HG02938 (cell line): ENCODE results near the gene CATSPER1.
"Not testable (repeated sequence)": the region's sequence is repeated elsewhere in the genome, so short reads cannot be mapped to it uniquely, and the experiment has no call there.

ENCODE experiments used
- ATAC-seq: cut with Tn5 transposase; IDR thresholded peaks from one replicate; pipeline ENCODE4 v1.9.1; 2021; ENCODE audit warnings: mild to moderate bottlenecking, moderate library complexity; ENCODE audit not compliant: unreplicated experiment

CATSPER1 gene

DNA sequence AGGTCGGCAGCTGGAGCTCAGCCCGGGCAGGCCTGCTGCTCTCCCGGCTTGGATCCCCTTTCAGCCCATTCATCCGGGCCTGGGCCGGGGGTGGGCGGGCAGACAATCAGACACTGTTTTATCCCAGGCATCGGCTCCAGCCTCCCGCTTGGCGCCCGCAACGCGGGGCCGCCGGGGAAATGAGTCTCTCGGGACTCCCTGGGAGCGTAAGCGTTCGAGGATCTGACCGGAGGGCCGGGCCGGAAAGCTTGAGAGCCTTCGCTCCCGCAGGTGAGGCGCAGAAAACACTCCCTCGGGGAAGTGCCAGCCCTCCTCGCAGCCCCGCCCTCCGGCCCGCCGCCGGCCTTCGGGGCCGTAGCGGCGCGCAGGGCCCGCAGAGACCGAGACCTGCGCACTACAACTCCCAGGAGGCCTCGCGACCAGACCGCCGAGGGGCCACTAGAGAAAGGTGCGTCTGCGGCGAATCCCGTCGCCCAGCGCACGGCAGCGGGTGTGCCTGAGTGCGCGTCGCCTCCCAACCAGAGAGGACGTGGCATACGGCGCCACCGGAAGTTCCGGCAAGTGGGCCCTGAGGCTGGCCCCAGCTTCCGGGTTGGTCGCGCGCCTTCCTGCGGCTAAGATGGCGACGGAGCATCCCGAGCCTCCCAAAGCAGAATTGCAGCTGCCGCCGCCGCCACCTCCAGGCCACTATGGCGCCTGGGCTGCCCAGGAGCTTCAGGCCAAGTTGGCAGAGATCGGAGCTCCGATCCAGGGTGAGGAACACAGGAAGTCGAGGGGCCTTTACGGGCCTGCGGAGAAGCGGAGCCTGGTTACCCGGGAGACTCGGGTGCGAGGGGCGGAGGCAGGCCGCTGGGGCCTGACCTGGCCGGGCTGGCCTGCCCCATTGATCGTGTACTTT, 25.7 kb upstream of the CATSPER1 start, which contains the start of gene SF3B2:
Gene SF3B2, plus strand, starts transcription at position 599 of the 898 bp plus-strand sequence. Its CDS starts 21 bp downstream, at position 620.
- peak; percentile 93 for ATAC-seq

DNA sequence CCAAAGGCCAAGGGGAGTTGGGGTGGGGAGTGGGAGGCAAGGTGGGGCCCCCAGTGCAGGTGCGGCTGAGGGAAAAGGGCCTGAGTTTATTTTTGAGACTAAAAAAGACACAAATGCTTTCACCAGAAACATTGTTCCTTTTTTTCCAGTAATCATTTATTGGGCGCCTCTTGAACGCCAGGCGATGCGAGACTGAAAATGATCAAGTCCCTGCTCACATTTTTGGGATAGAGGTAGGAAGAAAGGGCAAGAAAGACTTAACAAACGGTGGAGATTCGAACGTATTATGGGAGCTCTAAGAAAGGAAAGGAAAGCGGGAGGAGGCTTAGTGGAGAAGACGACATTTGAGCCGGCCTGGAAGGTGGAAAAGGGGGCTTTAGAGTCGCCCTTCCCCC, 25.1 kb upstream of the CATSPER1 start:
- ATAC-seq: no peak

DNA sequence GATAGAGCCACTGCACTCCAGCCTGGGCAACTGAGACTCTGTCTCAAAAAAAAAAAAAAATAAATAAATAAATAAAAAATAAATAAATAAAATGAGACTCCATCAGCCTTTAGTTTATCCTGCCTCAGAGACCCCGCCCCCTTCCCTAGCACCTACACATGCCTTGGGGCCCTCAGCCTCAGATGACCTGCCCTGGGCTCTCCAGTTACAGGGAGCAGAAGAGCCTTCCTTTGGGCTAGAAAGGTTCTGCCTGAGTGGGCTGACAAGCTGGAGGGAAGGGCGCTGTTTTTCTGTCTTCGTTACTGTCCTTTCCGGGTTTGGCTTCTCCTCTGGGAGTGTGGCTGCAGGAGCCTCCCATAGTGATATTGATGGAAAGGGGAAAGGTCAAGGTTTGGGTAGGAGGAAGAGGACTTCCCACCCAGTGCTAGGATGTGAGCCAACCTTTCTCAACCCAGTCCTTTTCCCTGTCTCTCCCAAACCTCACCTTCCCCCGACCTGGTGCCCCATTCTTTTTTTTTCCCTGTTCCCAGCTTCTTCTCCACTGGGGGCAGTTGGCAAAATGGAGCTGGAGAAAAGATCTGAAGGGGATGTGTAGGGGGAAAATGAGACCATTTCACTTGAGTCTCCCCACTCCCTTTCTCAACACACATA, 24.4 kb upstream of the CATSPER1 start:
- ATAC-seq: no peak

DNA sequence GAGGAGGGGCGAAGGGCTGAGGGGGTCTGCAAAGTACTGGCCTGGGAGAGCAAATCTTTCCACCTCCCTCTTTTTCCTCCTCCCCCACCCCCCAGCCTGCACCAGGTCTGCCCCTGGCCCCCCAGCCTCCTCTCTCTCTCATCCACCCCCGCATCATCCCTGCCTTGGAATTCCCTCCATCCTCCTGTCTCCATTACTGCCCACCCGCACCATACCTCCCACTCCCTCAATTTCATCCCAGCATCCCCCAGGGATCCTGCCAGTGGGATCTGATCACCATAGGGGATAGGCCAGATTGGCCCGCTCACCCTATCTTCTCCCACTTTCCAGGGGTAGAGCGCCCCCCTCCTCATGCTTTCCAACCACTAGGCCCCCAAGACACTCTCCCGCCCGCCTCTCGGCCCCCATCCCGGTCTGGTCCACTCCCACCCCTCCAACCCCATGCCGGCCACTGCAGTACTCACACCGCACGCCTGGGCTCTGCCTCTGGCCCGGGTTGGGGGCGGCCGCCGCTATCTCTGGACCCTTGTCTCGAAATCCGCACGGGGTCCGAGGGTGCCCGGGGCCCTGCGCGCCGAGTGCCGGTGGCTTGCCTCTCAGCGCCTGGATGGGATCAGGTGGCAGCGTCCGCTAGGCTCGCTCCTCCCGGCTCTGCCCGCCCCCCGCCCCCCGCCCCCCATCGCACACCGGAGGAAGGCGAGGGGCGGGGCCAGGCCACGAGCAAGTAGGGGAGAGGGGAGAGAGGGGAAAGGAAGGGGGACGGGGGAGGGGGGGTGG, 22.5 kb upstream of the CATSPER1 start, which contains the start of gene GAL3ST3:
Gene GAL3ST3, minus strand, starts transcription at position 615 of the 777 bp plus-strand sequence. CDS start 3,746 bp downstream, outside the sequence.
- ATAC-seq: no peak

DNA sequence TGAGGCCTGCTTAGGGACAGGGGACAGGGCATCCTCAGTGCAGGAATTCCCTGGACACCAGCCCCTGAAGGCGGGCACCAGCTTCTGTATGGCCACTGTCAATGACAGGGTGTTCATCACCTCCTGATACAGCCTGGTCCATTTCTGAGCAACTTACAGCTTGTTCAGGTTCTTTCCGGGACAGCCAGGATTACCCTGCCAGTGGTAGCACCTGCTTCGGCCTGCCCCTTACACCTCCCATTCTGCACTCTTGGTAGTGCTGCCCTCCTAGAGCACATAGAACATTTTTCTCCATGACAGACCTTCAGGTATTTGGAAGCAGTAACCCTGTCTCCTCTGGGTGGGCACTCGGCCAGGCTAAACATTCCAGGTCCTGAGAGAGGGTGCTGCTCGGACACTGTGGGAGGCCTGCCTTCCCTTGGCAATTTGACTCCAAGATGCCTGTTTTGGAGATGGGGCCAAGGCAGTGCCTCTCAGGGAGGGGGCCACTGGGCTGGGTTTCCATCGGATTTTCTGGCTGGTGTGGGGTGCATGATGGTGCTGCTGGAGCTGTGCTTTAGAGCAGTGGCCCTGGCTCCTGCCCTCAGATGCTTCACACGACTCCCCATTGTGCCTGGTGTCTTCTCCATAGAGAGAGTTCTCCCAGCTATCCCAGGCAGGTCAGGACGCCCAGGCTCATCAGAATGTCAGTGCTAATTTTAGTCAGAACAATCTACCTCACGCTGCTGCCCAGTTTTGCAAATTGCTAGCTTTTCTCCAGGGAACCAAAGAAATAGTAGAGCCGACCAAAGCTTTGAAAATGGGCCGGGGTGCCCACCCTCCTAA, 21.5 kb upstream of the CATSPER1 start:
- no peak for ATAC-seq

DNA sequence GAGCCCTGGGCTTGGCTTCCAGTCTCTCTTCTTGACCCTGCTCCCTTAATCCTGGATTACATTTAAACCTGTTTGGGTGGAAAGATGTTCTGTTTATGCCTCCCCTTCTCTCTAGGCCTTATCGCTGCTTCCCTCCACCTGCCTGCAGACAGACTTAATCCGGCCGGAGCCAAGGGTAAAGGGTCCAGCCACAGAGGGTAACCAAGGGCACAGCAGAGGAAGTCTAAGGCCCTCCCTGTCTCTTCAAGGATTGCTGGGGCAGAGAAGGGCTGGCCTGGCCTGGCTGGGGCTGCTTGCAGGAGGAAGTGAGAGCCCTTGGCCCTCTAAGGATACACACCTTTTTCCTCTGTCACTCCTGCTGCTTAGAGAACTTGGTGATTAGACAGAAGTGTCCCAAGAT, 20.6 kb upstream of the CATSPER1 start:
- no peak for ATAC-seq

DNA sequence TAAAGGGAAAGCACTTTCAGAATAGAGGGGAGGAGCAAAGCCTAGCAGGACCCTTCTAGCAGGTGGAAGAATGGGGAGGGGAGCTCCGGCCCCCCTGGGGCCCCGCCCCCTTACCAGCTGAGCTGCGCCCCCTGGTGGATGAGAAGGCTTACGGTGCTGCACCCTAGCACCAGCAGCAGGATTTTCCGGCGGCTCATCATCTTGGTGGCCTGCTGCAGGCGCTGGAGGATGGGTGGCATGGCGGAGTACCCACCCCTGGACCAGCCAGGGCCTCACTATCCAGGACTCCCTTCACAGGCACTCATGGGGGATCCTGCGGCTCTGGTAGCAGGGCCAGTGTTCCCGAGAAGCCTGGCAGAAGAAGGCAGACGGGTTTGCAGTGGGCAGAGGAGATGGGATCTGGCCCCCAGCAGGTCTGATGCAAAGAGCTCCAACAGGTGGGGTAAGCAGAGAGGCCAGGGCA, 18.9 kb upstream of the CATSPER1 start:
- no peak for ATAC-seq

DNA sequence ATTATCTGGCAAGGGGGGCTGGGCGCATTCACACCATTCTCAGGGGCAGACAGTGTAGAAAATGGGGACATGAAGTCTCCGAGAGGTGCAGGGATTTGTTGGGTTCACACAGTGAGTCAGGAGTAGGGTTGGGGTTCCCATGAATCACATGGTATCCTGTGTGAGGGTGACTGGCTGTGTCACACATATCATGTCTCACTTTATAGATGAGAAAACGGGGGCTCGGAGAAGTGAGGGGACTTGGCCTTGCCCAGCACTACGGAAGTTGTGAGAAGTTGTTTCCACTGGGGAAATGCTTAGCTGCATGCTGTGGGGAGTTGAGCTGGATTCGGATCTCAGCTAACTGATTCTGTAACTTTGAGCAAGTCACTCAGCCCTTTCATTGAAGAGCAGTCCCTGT, 18.5 kb upstream of the CATSPER1 start:
- no peak for ATAC-seq

DNA sequence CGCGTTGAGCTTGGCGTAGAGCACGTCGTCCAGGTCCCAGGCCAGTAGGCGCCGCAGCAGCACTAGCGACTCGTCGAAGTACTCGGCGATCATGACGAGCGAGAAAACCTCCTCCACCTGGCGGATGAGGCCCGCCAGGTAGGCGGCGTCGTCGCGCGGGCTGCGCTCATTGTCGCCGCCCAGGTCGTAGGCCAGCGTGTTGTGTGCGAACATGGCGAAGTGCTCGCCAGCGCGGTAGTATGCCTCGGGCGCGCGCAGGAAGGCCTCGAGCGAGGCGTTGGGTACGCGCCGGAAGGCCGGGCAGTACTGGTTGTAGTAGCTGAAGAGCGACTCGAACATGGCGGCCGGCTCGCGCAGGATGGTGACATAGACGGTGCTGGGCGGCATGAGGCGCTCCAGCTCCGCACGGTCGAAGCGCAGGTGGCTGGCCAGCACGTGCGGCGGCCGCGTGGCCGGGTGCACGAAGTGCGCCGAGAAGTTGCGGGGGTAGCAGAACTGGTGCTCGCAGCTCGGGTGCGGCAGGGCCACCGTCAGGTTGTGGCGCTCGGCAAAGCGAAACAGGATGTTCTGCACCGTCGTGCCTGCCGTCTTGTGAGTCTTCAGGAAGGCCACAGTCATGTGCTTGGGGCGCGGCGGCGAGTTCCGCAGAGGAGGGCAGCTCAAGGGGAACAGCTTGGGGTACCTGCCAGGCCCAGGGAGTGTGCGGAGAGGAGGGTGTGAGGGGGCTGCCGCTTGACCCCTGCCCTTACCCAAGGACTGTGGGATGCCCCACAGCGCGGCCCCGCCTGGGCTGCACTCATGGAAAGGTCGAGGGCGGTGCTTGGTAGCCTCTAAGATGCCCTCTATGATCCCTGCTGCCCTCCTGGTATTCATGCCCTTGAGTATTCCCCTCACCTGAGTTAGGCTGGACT, 17.0 kb upstream of the CATSPER1 start:
- no peak for ATAC-seq

DNA sequence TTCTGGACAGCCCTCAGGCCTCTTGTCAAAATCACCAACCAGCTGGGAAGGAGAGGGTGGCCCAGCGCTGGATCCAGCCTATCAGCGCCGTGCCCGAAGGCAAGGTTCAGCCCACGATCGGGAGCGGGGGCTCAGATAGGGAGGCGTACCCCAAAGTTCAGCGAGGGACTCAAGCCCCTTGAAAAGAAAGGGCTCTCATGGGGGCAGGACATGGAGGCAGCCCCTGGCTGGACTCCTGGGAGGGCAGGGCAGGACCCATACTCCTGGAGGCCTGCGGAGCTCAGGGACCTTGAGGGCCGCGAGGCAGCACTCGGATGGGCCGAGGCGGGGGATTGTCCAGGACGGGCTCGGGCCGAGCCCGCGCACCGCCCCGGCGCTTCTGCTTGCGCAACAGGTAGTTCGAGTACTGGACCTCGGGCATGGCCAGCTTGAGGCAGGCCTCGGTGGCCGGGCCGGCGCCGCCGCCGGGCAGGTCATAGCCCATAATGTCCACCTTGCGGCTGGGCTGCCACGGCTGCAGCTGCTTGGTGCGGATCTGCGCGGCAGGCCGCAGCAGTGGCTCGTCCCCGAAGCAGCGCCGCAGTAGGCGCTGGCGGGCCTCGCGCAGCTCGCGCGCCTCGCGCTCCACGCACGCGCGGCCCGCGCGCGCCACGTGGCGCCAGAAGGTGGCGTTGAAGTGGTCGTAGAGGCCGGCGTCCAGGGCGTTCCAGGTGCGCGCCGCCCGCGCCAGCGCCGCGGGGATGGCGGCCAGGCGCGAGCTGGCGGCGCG, 16.1 kb upstream of the CATSPER1 start:
- ATAC-seq: no peak

DNA sequence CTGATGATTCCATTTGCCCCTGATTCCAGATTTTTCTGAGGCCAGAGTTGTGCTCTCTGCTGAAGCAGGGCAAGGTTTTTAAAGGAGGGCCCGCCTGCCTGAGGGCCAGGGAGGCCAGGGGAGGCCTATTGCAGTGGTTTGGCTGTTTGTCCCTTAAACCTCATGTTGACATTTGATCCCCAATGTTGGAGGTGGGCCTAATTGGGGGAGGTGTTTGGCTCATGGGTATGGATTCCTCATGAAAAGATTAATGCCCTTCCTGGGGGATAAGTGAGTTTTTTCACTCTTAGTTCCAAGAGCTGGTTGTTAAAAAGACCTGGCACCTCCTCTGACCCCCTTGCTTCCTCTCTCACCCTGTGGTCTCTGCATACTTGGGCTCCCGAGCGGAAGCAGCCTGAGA, 13.5 kb upstream of the CATSPER1 start:
- ATAC-seq: no peak

DNA sequence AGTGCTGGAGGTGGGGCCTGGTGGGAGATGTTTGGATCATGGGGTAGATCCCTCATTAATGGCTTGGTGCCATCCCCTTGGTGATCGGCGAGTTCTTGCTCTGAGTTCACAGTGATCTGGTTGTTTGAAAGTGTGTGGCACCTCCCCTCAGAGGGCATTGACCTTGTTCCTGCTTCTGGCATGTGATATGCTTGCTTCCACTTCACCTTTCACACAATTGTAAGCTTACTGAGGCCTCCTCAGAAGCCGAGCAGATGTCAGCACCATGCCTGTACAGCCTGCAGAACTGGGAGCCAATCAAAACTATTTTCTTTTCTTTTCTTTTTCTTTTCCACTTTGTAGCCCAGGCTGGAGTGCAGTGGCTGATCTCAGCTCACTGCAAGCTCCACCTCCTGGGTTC, 11.0 kb upstream of the CATSPER1 start:
- no peak for ATAC-seq

DNA sequence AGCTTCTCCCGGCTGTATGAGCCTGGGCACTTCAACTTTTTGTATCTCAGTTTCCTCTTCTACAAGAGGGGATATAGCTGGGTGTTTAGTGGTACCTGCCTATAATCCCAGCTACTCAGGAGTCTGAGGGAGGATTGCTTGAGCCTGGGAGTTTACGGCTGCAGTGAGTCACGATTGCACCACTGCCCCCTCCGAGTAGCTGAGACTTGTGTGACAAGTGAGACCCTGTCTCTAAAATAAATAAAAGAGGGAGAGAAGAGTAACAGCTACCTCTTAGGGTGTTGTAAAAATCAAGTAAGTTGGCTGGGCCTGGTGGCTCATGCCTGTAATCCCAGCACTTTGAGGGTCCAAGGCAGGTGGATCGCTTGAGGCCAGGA, 10.0 kb upstream of the CATSPER1 start:
- ATAC-seq: no peak

DNA sequence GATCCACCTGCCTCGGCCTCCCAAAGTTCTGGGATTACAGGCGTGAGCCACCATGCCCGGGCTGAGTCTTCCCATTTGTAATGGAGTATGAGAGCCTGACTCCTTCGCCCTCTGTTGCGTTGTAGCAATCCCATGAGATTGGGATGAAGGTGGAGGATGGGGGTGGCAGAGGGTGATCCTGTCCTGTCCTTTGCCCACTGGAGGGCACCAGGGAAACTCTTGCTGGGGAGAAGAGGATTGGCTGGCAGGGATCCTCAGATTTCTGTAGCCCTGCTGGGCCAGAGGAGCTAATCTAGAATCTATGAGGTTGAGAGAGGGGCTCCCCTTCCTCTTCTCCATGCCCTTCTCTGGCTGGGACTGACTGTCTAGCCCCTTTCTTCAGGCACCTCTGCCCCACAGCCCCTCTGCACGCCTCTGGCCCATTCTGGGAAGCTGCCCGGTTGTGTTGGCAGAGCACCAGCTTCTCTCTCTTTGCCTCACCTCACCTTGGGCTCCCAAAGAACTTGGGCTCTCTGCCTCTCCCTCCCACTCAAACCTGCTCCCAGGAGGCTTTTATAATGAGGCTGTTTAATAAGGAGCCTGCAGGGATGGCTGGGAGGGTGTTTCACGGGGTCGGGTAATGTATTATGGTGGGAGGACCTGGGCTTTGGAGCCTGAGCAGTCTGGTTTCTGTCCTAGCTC, 9.5 kb upstream of the CATSPER1 start:
- no peak for ATAC-seq

DNA sequence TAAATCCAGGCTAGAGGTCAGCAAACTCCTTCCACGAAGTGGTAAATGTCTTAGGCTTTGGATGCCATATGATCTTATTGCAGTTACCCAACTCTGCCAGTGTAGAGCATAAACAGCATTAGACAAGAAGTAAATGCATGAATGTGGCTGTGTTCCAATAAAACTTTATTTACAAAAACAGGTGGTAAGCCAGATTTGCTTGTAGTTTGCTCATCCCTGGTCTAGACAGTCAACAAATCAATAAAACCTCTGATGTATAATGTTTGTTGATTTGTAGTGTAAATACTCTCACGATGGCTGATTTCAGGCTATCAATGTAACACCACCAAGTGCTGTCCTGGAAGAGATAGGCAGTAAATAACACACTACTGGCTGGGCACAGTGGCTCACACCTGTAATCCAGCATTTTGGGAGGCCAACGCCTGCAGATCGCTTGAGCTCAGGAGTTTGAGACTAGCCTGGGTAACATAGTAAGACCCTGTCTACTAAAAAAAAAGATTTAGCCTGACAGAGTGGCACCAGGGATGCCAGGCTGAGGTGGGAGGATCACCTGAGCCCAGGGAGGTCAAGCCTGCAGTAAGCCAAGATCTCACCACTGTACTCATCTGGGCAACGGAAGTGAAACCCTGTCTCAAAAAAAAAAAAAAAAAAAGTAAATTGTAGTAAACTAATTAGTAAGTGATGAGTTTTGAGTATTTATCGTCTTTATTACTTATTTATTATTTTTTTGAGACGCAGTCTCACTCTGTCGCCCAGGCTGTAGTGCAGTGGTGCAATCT, 6.9 kb upstream of the CATSPER1 start:
- no peak for ATAC-seq

DNA sequence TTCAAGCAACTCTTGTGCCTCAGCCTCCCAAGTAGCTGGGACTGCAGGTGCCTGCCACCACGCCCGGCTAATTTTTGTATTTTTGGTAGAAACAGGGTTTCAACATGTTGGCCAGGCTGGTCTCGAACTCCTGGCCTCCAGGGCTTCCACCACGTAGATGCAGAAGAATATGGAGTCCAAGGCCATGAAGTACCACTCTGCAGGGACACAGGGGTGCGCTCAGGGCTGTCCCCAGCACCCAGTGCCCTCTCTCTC, 3.2 kb downstream of the CATSPER1 start:
- not testable (repeated sequence) for ATAC-seq

DNA sequence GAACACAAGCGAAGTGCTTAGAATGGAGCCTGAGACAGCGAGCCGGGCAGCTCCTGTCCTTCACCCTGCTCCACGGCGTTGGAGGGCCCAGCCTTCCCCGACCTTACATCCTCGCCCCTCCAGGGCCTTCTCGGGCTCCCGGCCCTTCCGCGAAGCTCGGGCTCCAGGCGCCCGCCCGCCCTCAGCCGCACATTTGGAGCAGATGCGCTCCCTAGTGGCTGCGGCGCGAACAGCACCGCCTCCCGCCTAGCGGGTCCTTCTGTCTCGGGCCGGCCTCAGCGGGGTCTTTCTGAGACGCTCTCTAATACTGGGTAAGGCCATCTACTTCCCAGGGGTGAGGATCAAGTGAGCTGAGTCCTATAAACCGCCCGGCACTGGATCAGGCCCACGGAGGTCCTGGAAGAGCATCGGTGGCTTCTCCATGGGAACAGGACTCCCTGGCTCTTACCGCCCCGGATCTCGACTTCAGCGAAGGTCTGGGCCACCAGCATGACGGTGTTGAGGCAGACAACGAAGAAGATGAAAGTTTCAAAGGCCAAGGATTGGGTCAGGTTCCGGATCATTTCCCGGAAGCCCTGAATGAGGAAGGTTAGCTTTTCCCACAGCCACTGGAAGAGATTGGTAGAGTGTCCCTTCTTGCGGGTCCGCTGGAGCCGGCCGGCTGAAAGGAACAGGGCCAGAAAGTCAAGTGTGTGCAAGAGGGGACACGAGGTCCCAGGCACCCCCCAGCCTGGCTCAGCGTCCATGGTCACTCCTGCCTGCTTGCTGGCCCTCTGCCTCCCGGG, 3.7 kb downstream of the CATSPER1 start:
- no peak for ATAC-seq
